Measurements from ENCODE around the gene FKBP10. TPM values are rescaled to one million over a fixed set of nuclear protein-coding genes. Genes with fewer than 3 reads are reported as not detected.
A peak's percentile ranks its signal among the peaks of the same experiment; 100 is the strongest.

The FKBP10 gene
- polyA plus RNA-seq, 1 of the 3 experiments (the other 2 are of a cell fraction) = 360 TPM

DNA sequence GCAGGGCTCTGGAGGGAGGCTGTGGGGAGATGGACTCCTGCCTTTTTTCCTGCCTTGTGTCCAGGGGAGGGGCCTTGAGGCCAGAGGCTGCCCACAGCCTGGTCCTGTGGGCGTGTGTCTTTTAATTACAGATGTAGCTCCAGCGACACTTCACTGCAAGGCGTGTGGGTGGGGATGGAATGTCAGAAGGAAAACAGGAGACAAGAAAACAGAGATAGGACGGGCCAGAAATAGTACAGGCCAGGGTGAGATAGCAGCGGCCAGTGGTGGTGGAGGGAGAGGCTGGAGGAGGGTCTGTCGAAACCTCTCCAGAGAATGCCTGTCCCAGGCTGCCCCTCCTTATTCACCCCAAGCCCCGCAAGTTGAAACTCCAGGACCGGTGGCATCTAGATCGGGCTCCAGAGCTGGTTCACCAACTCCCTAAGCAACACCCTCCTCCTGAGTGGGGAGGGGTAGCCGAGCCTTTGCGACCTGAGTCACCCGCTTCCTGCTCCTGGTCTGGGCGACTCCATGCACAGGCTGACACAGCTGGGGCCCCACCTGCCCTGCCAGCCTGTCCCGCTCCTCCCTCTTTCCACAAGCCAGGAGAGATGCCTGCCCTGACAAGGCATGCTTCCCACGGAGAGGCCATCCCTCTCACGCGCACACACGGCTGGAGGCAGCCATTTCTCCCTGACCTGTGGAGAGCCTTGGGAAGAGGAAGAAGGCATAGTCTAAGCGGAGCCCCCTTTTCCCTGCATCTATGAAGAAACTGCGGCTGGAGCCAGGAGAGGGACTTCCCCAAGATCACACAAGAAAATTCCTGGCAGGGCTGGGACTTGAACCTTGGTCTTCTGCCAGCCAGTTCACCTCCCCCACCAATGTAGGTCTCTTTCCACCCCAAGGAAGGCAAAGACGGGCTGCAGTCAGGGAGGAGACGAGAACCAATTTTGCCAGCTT lies 19.7 kb upstream of the FKBP10 start:
- no peaks in the 10 kb centered on the region for H3K79me2 ChIP-seq (ENCODE audit: insufficient read depth)
- peaks cover 11 to 12% of the 10 kb centered on the region in 2 experiments; a peak in 3 of 4 replicates for H3K4me1 ChIP-seq (ENCODE audit: control insufficient read depth in 1 of 2, insufficient read depth in 2 of 2, low read depth in 1 of 2, low read length in 1 of 2)
- DNase-seq = peak; percentile 19
- H3K9ac ChIP-seq = no peak overlapping the region
- H3K27ac ChIP-seq (ENCODE audit: low read depth in 2 of 2, low read length in 1 of 2) = no peak overlapping the region
- POLR2A ChIA-PET = no interaction called here
- H3K9me2 ChIP-seq = no peaks in the 10 kb centered on the region
- WGBS (ENCODE audit: low lambda C conversion rate) = 48% methylated on average over 20 of the region's 22 CpGs
- H3K4me2 ChIP-seq = peak overlapping the region; percentile 37
- H3K4me3 ChIP-seq (ENCODE audit: low read depth in 2 of 2, low read length in 1 of 2) = no peak overlapping the region
- H3K27me3 ChIP-seq (ENCODE audit: insufficient read depth) = no peaks in the 10 kb centered on the region
- H3F3A ChIP-seq (replicated peaks; ENCODE audit: insufficient read depth) = no peaks in the 10 kb centered on the region
- H3K36me3 ChIP-seq (replicated peaks in 1 of 2; ENCODE audit: control insufficient read depth in 1 of 2, insufficient read depth in 2 of 2, low read length in 1 of 2) = no peaks in the 10 kb centered on the region
- H4K20me1 ChIP-seq (ENCODE audit: insufficient read depth) = no peaks in the 10 kb centered on the region
- H3K9me3 ChIP-seq = no peaks in the 10 kb centered on the region
- TF ChIP-seq RXRA (IDR thresholded peaks at IDR 0.05; ENCODE audit: borderline replicate concordance, low read depth) = no peak
- no peak for TF ChIP-seq FOSL2 (IDR thresholded peaks at IDR 0.05; ENCODE audit: borderline replicate concordance, low read depth)
- no peak for TF ChIP-seq GABPA (IDR thresholded peaks at IDR 0.05; ENCODE audit: low read depth)
- TF ChIP-seq CHD2 (IDR thresholded peaks at IDR 0.05; ENCODE audit: low read length, partially characterized antibody) = no peak
- TF ChIP-seq, protein P1, sequence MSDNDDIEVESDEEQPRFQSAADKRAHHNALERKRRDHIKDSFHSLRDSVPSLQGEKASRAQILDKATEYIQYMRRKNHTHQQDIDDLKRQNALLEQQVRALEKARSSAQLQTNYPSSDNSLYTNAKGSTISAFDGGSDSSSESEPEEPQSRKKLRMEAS (IDR thresholded peaks at IDR 0.05; ENCODE audit: low read depth) = no peak
- CTCF ChIA-PET = interaction anchor here (1.0 to 20.2 kb wide), 4 partner anchors 9 to 56 kb away, joined by 3 to 405 read pairs (median 10); partner anchors contain the start of genes HAP1 and P3H4
- H2AFZ ChIP-seq (ENCODE audit: low read depth) = peak overlapping the region; percentile 85

GRCh38 chr17:41793784-41794539 lies 18.8 kb upstream of the FKBP10 start:
- Histone ChIP-seq H3K4me2 (no peak overlapping the region), H3K27me3 (ENCODE audit: insufficient read depth) (no peaks in the 10 kb centered on the region), H3K4me3 (ENCODE audit: low read depth in 2 of 2, low read length in 1 of 2) (no peak overlapping the region), H3F3A (replicated peaks; ENCODE audit: insufficient read depth) (no peaks in the 10 kb centered on the region), H2AFZ (ENCODE audit: low read depth) (no peak overlapping the region), H3K4me1 (ENCODE audit: control insufficient read depth in 1 of 2, insufficient read depth in 2 of 2, low read depth in 1 of 2, low read length in 1 of 2) (peaks cover 11 to 12% of the 10 kb centered on the region in 2 experiments; a peak in 3 of 4 replicates), H3K27ac (ENCODE audit: low read depth in 2 of 2, low read length in 1 of 2) (no peak overlapping the region), H3K9me2 (no peaks in the 10 kb centered on the region), H3K36me3 (replicated peaks in 1 of 2; ENCODE audit: control insufficient read depth in 1 of 2, insufficient read depth in 2 of 2, low read length in 1 of 2) (no peaks in the 10 kb centered on the region), H3K79me2 (ENCODE audit: insufficient read depth) (no peaks in the 10 kb centered on the region), H3K9me3 (no peaks in the 10 kb centered on the region), H3K9ac (no peak overlapping the region), H4K20me1 (ENCODE audit: insufficient read depth) (no peaks in the 10 kb centered on the region)
- no peak for DNase-seq
- CTCF ChIA-PET = interaction anchor here (1.3 to 20.2 kb wide), 5 partner anchors 8 to 195 kb away, joined by 3 to 405 read pairs (median 14); partner anchors contain the start of genes HAP1, JUP and P3H4
- 85% methylated on average over 12 of the region's 14 CpGs for WGBS (ENCODE audit: low lambda C conversion rate)
- POLR2A ChIA-PET = no interaction called here
- TF ChIP-seq, protein P2, sequence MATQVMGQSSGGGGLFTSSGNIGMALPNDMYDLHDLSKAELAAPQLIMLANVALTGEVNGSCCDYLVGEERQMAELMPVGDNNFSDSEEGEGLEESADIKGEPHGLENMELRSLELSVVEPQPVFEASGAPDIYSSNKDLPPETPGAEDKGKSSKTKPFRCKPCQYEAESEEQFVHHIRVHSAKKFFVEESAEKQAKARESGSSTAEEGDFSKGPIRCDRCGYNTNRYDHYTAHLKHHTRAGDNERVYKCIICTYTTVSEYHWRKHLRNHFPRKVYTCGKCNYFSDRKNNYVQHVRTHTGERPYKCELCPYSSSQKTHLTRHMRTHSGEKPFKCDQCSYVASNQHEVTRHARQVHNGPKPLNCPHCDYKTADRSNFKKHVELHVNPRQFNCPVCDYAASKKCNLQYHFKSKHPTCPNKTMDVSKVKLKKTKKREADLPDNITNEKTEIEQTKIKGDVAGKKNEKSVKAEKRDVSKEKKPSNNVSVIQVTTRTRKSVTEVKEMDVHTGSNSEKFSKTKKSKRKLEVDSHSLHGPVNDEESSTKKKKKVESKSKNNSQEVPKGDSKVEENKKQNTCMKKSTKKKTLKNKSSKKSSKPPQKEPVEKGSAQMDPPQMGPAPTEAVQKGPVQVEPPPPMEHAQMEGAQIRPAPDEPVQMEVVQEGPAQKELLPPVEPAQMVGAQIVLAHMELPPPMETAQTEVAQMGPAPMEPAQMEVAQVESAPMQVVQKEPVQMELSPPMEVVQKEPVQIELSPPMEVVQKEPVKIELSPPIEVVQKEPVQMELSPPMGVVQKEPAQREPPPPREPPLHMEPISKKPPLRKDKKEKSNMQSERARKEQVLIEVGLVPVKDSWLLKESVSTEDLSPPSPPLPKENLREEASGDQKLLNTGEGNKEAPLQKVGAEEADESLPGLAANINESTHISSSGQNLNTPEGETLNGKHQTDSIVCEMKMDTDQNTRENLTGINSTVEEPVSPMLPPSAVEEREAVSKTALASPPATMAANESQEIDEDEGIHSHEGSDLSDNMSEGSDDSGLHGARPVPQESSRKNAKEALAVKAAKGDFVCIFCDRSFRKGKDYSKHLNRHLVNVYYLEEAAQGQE (IDR thresholded peaks at IDR 0.05; ENCODE audit: low read depth, low read length) = no peak
- no peak for TF ChIP-seq EZH2phosphoT487 (IDR thresholded peaks at IDR 0.05; ENCODE audit: borderline replicate concordance, low read depth)
- no peak for TF ChIP-seq SMC3 (IDR thresholded peaks at IDR 0.05; ENCODE audit: low read depth, low read length)
- no peak for TF ChIP-seq MEF2A (IDR thresholded peaks at IDR 0.05; ENCODE audit: borderline replicate concordance, low read depth)
- no peak for TF ChIP-seq EP300 (IDR thresholded peaks at IDR 0.05; ENCODE audit: borderline replicate concordance in 1 of 2, low read depth in 1 of 2, low read length in 1 of 2)
- no peak for TF ChIP-seq JUND (IDR thresholded peaks at IDR 0.05)
- TF ChIP-seq YY1 (IDR thresholded peaks at IDR 0.05; ENCODE audit: low read depth) = no peak
- no peak for TF ChIP-seq POLR2AphosphoS5 (IDR thresholded peaks at IDR 0.05; ENCODE audit: low read depth, low read length)
- no peak for TF ChIP-seq NFIC (IDR thresholded peaks at IDR 0.05; ENCODE audit: borderline replicate concordance)
- no peak for TF ChIP-seq GATA2 (CRISPR knock-in tag; IDR thresholded peaks at IDR 0.05)
- TF ChIP-seq USF1 (IDR thresholded peaks at IDR 0.05; ENCODE audit: borderline replicate concordance, low read depth) = no peak
- no peak for TF ChIP-seq ELF1 (IDR thresholded peaks at IDR 0.05)
- TF ChIP-seq, protein P3, sequence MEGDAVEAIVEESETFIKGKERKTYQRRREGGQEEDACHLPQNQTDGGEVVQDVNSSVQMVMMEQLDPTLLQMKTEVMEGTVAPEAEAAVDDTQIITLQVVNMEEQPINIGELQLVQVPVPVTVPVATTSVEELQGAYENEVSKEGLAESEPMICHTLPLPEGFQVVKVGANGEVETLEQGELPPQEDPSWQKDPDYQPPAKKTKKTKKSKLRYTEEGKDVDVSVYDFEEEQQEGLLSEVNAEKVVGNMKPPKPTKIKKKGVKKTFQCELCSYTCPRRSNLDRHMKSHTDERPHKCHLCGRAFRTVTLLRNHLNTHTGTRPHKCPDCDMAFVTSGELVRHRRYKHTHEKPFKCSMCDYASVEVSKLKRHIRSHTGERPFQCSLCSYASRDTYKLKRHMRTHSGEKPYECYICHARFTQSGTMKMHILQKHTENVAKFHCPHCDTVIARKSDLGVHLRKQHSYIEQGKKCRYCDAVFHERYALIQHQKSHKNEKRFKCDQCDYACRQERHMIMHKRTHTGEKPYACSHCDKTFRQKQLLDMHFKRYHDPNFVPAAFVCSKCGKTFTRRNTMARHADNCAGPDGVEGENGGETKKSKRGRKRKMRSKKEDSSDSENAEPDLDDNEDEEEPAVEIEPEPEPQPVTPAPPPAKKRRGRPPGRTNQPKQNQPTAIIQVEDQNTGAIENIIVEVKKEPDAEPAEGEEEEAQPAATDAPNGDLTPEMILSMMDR (IDR thresholded peaks at IDR 0.05) = no peak
